Measurements from ENCODE around the gene PARD6B. TPM values are rescaled to one million over a fixed set of nuclear protein-coding genes. Genes with fewer than 3 reads are reported as not detected.

PARD6B gene
- total RNA-seq, 1 experiment from 2014 or later = 18.9 TPM

- no peak overlapping the region for H3K4me3 ChIP-seq (ENCODE audit: insufficient read depth, low read depth, low read length)
Observed at GRCh38 chr20:50735813-50736212, 4.4 kb downstream of the PARD6B start.

GRCh38 chr20:50737352-50737751 lies 6.0 kb downstream of the PARD6B start:
- DNase-seq = peak; percentile 64
- Histone ChIP-seq H3K27me3 (ENCODE audit: control insufficient read depth, insufficient read depth, low read length) (no peaks in the 10 kb centered on the region), H3K4me3 (ENCODE audit: insufficient read depth, low read depth, low read length) (no peak overlapping the region), H3K36me3 (replicated peaks; ENCODE audit: control insufficient read depth, insufficient read depth, low read length) (peaks cover 2% of the 10 kb centered on the region; the same call in 1 of the 2 replicates)

More at GRCh38 chr20:50735813-50736212, 4.4 kb downstream of the PARD6B start:
- DNase-seq = no peak
- Histone ChIP-seq H3K27me3 (ENCODE audit: control insufficient read depth, insufficient read depth, low read length) (no peaks in the 10 kb centered on the region; the same call in 1 of the 2 replicates), H3K36me3 (replicated peaks; ENCODE audit: control insufficient read depth, insufficient read depth, low read length) (peaks cover 2% of the 10 kb centered on the region; the same call in 1 of the 2 replicates)

- Histone ChIP-seq H3K36me3 (replicated peaks; ENCODE audit: control insufficient read depth, insufficient read depth, low read length) (peaks cover 3% of the 10 kb centered on the region), H3K27me3 (ENCODE audit: control insufficient read depth, insufficient read depth, low read length) (no peaks in the 10 kb centered on the region), H3K4me3 (ENCODE audit: insufficient read depth, low read depth, low read length) (no peak overlapping the region)
- DNase-seq = no peak
Observed at GRCh38 chr20:50743087-50743486, 11.7 kb downstream of the PARD6B start.

- H3K4me3 ChIP-seq (ENCODE audit: insufficient read depth, low read depth, low read length) = no peak overlapping the region
- H3K36me3 ChIP-seq (replicated peaks; ENCODE audit: control insufficient read depth, insufficient read depth, low read length) = peaks cover 3% of the 10 kb centered on the region
- no peaks in the 10 kb centered on the region for H3K27me3 ChIP-seq (ENCODE audit: control insufficient read depth, insufficient read depth, low read length)
- peak; percentile 52 for DNase-seq
Observed at GRCh38 chr20:50744143-50744792, 12.9 kb downstream of the PARD6B start.

GRCh38 chr20:50745634-50746137 lies 14.3 kb downstream of the PARD6B start:
- H3K36me3 ChIP-seq (replicated peaks; ENCODE audit: control insufficient read depth, insufficient read depth, low read length) = peaks cover 11% of the 10 kb centered on the region
- DNase-seq = no peak
- no peak overlapping the region for H3K4me3 ChIP-seq (ENCODE audit: insufficient read depth, low read depth, low read length)
- H3K27me3 ChIP-seq (ENCODE audit: control insufficient read depth, insufficient read depth, low read length) = no peaks in the 10 kb centered on the region

GRCh38 chr20:50746138-50746940 lies 15.0 kb downstream of the PARD6B start:
- H3K4me3 ChIP-seq (ENCODE audit: insufficient read depth, low read depth, low read length) = no peak overlapping the region
- H3K36me3 ChIP-seq (replicated peaks; ENCODE audit: control insufficient read depth, insufficient read depth, low read length) = peaks cover 11% of the 10 kb centered on the region
- H3K27me3 ChIP-seq (ENCODE audit: control insufficient read depth, insufficient read depth, low read length) = no peaks in the 10 kb centered on the region
- DNase-seq = no peak

GRCh38 chr20:50747275-50747674 lies 15.9 kb downstream of the PARD6B start:
- no peak overlapping the region for H3K4me3 ChIP-seq (ENCODE audit: insufficient read depth, low read depth, low read length)
- H3K36me3 ChIP-seq (replicated peaks; ENCODE audit: control insufficient read depth, insufficient read depth, low read length) = peaks cover 11% of the 10 kb centered on the region
- H3K27me3 ChIP-seq (ENCODE audit: control insufficient read depth, insufficient read depth, low read length) = no peaks in the 10 kb centered on the region
- no peak for DNase-seq

- no peak for DNase-seq
- peaks cover 11% of the 10 kb centered on the region for H3K36me3 ChIP-seq (replicated peaks; ENCODE audit: control insufficient read depth, insufficient read depth, low read length)
Observed at GRCh38 chr20:50750145-50750671, 18.8 kb downstream of the PARD6B start.

GRCh38 chr20:50753152-50753551 lies 21.8 kb downstream of the PARD6B start:
- Histone ChIP-seq H3K27me3 (ENCODE audit: control insufficient read depth, insufficient read depth, low read length) (no peaks in the 10 kb centered on the region), H3K36me3 (replicated peaks; ENCODE audit: control insufficient read depth, insufficient read depth, low read length) (peaks cover 10% of the 10 kb centered on the region), H3K4me3 (ENCODE audit: insufficient read depth, low read depth, low read length) (no peak overlapping the region)
- DNase-seq = no peak

More at GRCh38 chr20:50750145-50750671, 18.8 kb downstream of the PARD6B start:
- H3K4me3 ChIP-seq (ENCODE audit: insufficient read depth, low read depth, low read length) = no peak overlapping the region
- H3K27me3 ChIP-seq (ENCODE audit: control insufficient read depth, insufficient read depth, low read length) = no peaks in the 10 kb centered on the region

- H3K36me3 ChIP-seq (replicated peaks; ENCODE audit: control insufficient read depth, insufficient read depth, low read length) = peaks cover 8% of the 10 kb centered on the region
Observed at GRCh38 chr20:50754420-50754819, 23.0 kb downstream of the PARD6B start.

GRCh38 chr20:50756447-50756846 lies 25.1 kb downstream of the PARD6B start:
- no peak for DNase-seq
- Histone ChIP-seq H3K4me3 (ENCODE audit: insufficient read depth, low read depth, low read length) (no peak overlapping the region), H3K36me3 (replicated peaks; ENCODE audit: control insufficient read depth, insufficient read depth, low read length) (no peaks in the 10 kb centered on the region), H3K27me3 (ENCODE audit: control insufficient read depth, insufficient read depth, low read length) (no peaks in the 10 kb centered on the region)

More at GRCh38 chr20:50754420-50754819, 23.0 kb downstream of the PARD6B start:
- Histone ChIP-seq H3K4me3 (ENCODE audit: insufficient read depth, low read depth, low read length) (no peak overlapping the region), H3K27me3 (ENCODE audit: control insufficient read depth, insufficient read depth, low read length) (no peaks in the 10 kb centered on the region)
- no peak for DNase-seq

GRCh38 chr20:50758469-50758868 lies 27.1 kb downstream of the PARD6B start:
- Histone ChIP-seq H3K36me3 (replicated peaks; ENCODE audit: control insufficient read depth, insufficient read depth, low read length) (no peaks in the 10 kb centered on the region), H3K27me3 (ENCODE audit: control insufficient read depth, insufficient read depth, low read length) (no peaks in the 10 kb centered on the region), H3K4me3 (ENCODE audit: insufficient read depth, low read depth, low read length) (no peak overlapping the region)
- no peak for DNase-seq

GRCh38 chr20:50758992-50759391 lies 27.6 kb downstream of the PARD6B start:
- no peak overlapping the region for H3K4me3 ChIP-seq (ENCODE audit: insufficient read depth, low read depth, low read length)
- no peak for DNase-seq
- no peaks in the 10 kb centered on the region for H3K36me3 ChIP-seq (replicated peaks; ENCODE audit: control insufficient read depth, insufficient read depth, low read length)
- no peaks in the 10 kb centered on the region for H3K27me3 ChIP-seq (ENCODE audit: control insufficient read depth, insufficient read depth, low read length)

- no peak for DNase-seq
- H3K27me3 ChIP-seq (ENCODE audit: control insufficient read depth, insufficient read depth, low read length) = no peaks in the 10 kb centered on the region
- H3K36me3 ChIP-seq (replicated peaks; ENCODE audit: control insufficient read depth, insufficient read depth, low read length) = no peaks in the 10 kb centered on the region
- H3K4me3 ChIP-seq (ENCODE audit: insufficient read depth, low read depth, low read length) = no peak overlapping the region
Observed at GRCh38 chr20:50759678-50760077, 28.3 kb downstream of the PARD6B start.

GRCh38 chr20:50762045-50762422 lies 30.7 kb downstream of the PARD6B start:
- no peaks in the 10 kb centered on the region for H3K27me3 ChIP-seq (ENCODE audit: control insufficient read depth, insufficient read depth, low read length)
- no peaks in the 10 kb centered on the region for H3K36me3 ChIP-seq (replicated peaks; ENCODE audit: control insufficient read depth, insufficient read depth, low read length)
- no peak for DNase-seq
- H3K4me3 ChIP-seq (ENCODE audit: insufficient read depth, low read depth, low read length) = no peak overlapping the region

All from H7 (cell line).